SH-SY5Y (cell line): ENCODE data around the gene RYR3.

Experiments
- GATA2 ChIP-seq: IDR thresholded peaks from 2 replicates; pipeline ENCODE4 v1.6.1; 2011; ENCODE audit warnings: mild to moderate bottlenecking, low read depth, low read length
- GATA3 ChIP-seq: IDR thresholded peaks from 2 replicates; pipeline ENCODE4 v1.6.1; 2011; ENCODE audit warnings: low read depth, mild to moderate bottlenecking, low read length, moderate library complexity

RYR3 gene

GRCh38 chr15:33871980-33872379 is 561.2 kb downstream of the RYR3 start:
- TF ChIP-seq GATA2, result no peak
- TF ChIP-seq GATA3, result no peak

- TF ChIP-seq GATA2 (no peak), GATA3 (no peak)
Measured at GRCh38 chr15:33872416-33873106, 561.8 kb downstream of the RYR3 start.

GRCh38 chr15:33874156-33874555 is 563.4 kb downstream of the RYR3 start:
- TF ChIP-seq GATA3, result no peak
- TF ChIP-seq GATA2, result no peak

GRCh38 chr15:33882921-33883320 is 572.2 kb downstream of the RYR3 start:
- TF ChIP-seq GATA2 (no peak), GATA3 (no peak)

GRCh38 chr15:33888176-33888575 is 577.4 kb downstream of the RYR3 start:
- no peak for TF ChIP-seq GATA3
- no peak for TF ChIP-seq GATA2

GRCh38 chr15:33894193-33894592 is 583.4 kb downstream of the RYR3 start:
- no peak for TF ChIP-seq GATA3
- no peak for TF ChIP-seq GATA2

GRCh38 chr15:33902043-33902442 is 591.3 kb downstream of the RYR3 start:
- TF ChIP-seq GATA2 (no peak), GATA3 (no peak)

GRCh38 chr15:33903661-33904060 is 592.9 kb downstream of the RYR3 start:
- TF ChIP-seq GATA2, result no peak
- TF ChIP-seq GATA3, result no peak

- TF ChIP-seq GATA3, result no peak
- no peak for TF ChIP-seq GATA2
Measured at GRCh38 chr15:33907326-33907725, 596.6 kb downstream of the RYR3 start.

- TF ChIP-seq GATA3 (no peak), GATA2 (no peak)
Measured at GRCh38 chr15:33908406-33908805, 597.6 kb downstream of the RYR3 start.

- TF ChIP-seq GATA2 (no peak), GATA3 (no peak)
Measured at GRCh38 chr15:33910741-33911140, 600.0 kb downstream of the RYR3 start.

GRCh38 chr15:33912326-33912725 is 601.6 kb downstream of the RYR3 start:
- TF ChIP-seq GATA2, result no peak
- no peak for TF ChIP-seq GATA3

GRCh38 chr15:33913459-33913858 is 602.7 kb downstream of the RYR3 start:
- TF ChIP-seq GATA2, result no peak
- TF ChIP-seq GATA3, result no peak
